SK-N-SH (cell line): ENCODE data around the gene FIZ1. TPM values are rescaled to one million over a fixed set of nuclear protein-coding genes. Genes with fewer than 3 reads are reported as not detected.

Experiments used
- CTCF ChIA-PET: fragments of 300-600, 350-600 bp; formaldehyde crosslinking; extraction: SDS; loops from one replicate; lab custom pipeline; 2021; lab: Yijun Ruan, JAX
- POLR2A ChIA-PET: fragments of 350-600 bp; sonication (Branson Sonifier 250); formaldehyde crosslinking; extraction: SDS; loops from one replicate; lab custom pipeline; 2020; ENCODE audit warnings: antibody characterized with exemption, inconsistent platforms; lab: Yijun Ruan, JAX
- DNase-seq: peaks from one replicate; pipeline ENCODE4 v3.0.0; 2012
- H2AFZ ChIP-seq: fragments of 200-600 bp; sonication (generic); 2 replicates; pipeline ENCODE4 v1.8.1; 2016; ENCODE audit warnings: antibody characterized with exemption, mild to moderate bottlenecking, low read depth
- H3F3A ChIP-seq: fragments of 200-600 bp; sonication (generic); replicated peaks from 2 replicates; pipeline ENCODE3; 2016; ENCODE audit warnings: antibody characterized with exemption, mild to moderate bottlenecking; ENCODE audit not compliant: insufficient read depth
- H3K27ac ChIP-seq, 2 experiments: fragments of 200-500 bp in 1 of 2; fragments of 200-600 bp in 1 of 2; sonication (Bioruptor generic) in 1 of 2; sonication (generic), shearing (Covaris generic) in 1 of 2; 2 replicates each; pipeline versions ENCODE4 v1.5.1 to v1.6.1; 2014 to 2016; ENCODE audit warnings: low read depth in 2 of 2, inconsistent platforms in 1 of 2, low read length in 1 of 2, mild to moderate bottlenecking in 1 of 2, mixed read lengths in 1 of 2
- H3K27me3 ChIP-seq: fragments of 200-600 bp; sonication (generic), shearing (Covaris generic); 2 replicates; pipeline ENCODE4 v1.6.1; 2016; ENCODE audit warnings: mixed run types; ENCODE audit not compliant: insufficient read depth
- H3K36me3 ChIP-seq, 2 experiments: fragments of 200-500 bp in 1 of 2; fragments of 200-600 bp in 1 of 2; sonication (Bioruptor generic) in 1 of 2; sonication (generic) in 1 of 2; replicated peaks in 1 of 2; 2 replicates each; pipeline versions ENCODE3 to v1.5.1; 2014 to 2016; ENCODE audit warnings: low read length in 1 of 2, mild to moderate bottlenecking in 1 of 2; ENCODE audit not compliant: insufficient read depth in 2 of 2, control insufficient read depth in 1 of 2
- H3K4me1 ChIP-seq, 2 experiments: fragments of 200-500 bp in 1 of 2; fragments of 200-600 bp in 1 of 2; sonication (Bioruptor generic) in 1 of 2; sonication (generic), shearing (Covaris generic) in 1 of 2; 2 replicates each; pipeline versions ENCODE4 v1.5.1 to v1.6.1; 2014 to 2016; ENCODE audit warnings: low read depth in 1 of 2, low read length in 1 of 2, mixed run types in 1 of 2; ENCODE audit not compliant: insufficient read depth in 2 of 2, control insufficient read depth in 1 of 2
- H3K4me2 ChIP-seq: fragments of 200-600 bp; sonication (generic), shearing (Covaris generic); 2 replicates; pipeline ENCODE4 v1.6.1; 2017; ENCODE audit warnings: mixed run types
- H3K4me3 ChIP-seq, 2 experiments: fragments of 200-500 bp in 1 of 2; fragments of 200-600 bp in 1 of 2; sonication (Bioruptor generic) in 1 of 2; sonication (generic), shearing (Covaris generic) in 1 of 2; 2 replicates each; pipeline versions ENCODE4 v1.5.1 to v1.8.1; 2014 to 2016; ENCODE audit warnings: low read depth in 2 of 2, inconsistent platforms in 1 of 2, low read length in 1 of 2, mild to moderate bottlenecking in 1 of 2, mixed read lengths in 1 of 2, moderate library complexity in 1 of 2
- H3K79me2 ChIP-seq: fragments of 200-600 bp; sonication (generic); 2 replicates; pipeline ENCODE4 v1.8.1; 2017; ENCODE audit warnings: mild to moderate bottlenecking; ENCODE audit not compliant: insufficient read depth
- H3K9ac ChIP-seq: fragments of 200-600 bp; sonication (generic); 2 replicates; pipeline ENCODE4 v1.6.1; 2017; ENCODE audit warnings: mixed run types
- H3K9me2 ChIP-seq: fragments of 200-600 bp; sonication (generic); 2 replicates; pipeline ENCODE4 v1.6.1; 2017; ENCODE audit warnings: mixed run types
- H3K9me3 ChIP-seq: fragments of 200-600 bp; sonication (generic); 2 replicates; pipeline ENCODE4 v1.6.1; 2017; ENCODE audit warnings: mixed run types, mild to moderate bottlenecking, moderate library complexity
- H4K20me1 ChIP-seq: fragments of 200-600 bp; sonication (generic); 2 replicates; pipeline ENCODE4 v1.6.1; 2017; ENCODE audit warnings: mild to moderate bottlenecking, mixed run types; ENCODE audit not compliant: insufficient read depth
- CHD2 ChIP-seq: fragments of 150-350 bp; IDR thresholded peaks from 2 replicates; pipeline ENCODE4 v1.6.1; 2018; ENCODE audit warnings: low read length; ENCODE audit not compliant: partially characterized antibody
- ELF1 ChIP-seq: IDR thresholded peaks from 2 replicates; pipeline ENCODE4 v1.4.0; 2012
- EZH2phosphoT487 ChIP-seq: fragments of 200-600 bp; sonication (generic); IDR thresholded peaks from 2 replicates; pipeline ENCODE4 v1.6.1; 2017; ENCODE audit warnings: low read depth, mixed run types, mild to moderate bottlenecking, antibody characterized with exemption, moderate library complexity, borderline replicate concordance
- MXI1 ChIP-seq: IDR thresholded peaks from 2 replicates; pipeline ENCODE4 v1.6.1; 2012; ENCODE audit warnings: mild to moderate bottlenecking, low read depth, low read length, improper control_type of control experiment
- TCF12 ChIP-seq: IDR thresholded peaks from 2 replicates; pipeline ENCODE4 v1.4.0; 2012
- WGBS: methylation state at CpG from one replicate; pipeline ENCODE4 v1.1.6; 2017; ENCODE audit warnings: low lambda C conversion rate; 5-methylcytosine and 5-hydroxymethylcytosine counted together
- polyA plus RNA-seq, 3 experiments: library from polyadenylated mRNA; depleted of rRNA; stranded (reverse); fragments of >200 nt; gene quantifications; 2 replicates each; pipeline ENCODE4 v1.2.3, GENCODE V29; 2012

FIZ1 gene
- polyA plus RNA-seq, 1 of the 3 experiments (the other 2 are of a cell fraction) = 5.7 TPM

DNA sequence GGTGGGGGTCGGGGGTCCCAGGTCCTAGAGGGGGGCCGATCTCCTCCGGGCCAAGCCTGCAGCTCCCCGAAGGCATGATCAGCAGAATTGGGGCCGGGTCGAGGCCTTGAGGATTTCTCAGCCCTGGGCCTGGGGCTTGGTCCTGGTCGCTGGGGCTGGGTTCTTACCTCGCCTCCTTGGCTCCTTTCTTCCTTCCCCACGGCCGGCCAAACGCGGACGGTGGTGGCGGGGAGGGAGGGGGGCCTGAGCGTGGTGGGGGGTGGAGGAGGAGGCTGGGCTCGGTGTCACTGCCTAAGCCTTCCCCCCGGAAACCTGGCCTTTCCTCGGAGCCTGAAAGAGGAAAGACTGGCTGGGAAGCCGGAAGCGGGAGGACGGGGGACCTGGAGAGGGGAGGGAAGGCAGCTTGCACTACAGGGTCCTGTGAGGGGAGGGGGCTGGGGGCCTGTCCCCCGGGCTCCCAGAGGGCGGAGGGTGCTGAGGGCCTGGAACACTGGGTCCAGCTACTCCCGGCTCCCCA is 18.6 kb downstream of the FIZ1 start, which contains the start of gene ZNF579 (continued):
- no peak for TF ChIP-seq EZH2phosphoT487
- peak; percentile 86 for TF ChIP-seq CHD2

DNA sequence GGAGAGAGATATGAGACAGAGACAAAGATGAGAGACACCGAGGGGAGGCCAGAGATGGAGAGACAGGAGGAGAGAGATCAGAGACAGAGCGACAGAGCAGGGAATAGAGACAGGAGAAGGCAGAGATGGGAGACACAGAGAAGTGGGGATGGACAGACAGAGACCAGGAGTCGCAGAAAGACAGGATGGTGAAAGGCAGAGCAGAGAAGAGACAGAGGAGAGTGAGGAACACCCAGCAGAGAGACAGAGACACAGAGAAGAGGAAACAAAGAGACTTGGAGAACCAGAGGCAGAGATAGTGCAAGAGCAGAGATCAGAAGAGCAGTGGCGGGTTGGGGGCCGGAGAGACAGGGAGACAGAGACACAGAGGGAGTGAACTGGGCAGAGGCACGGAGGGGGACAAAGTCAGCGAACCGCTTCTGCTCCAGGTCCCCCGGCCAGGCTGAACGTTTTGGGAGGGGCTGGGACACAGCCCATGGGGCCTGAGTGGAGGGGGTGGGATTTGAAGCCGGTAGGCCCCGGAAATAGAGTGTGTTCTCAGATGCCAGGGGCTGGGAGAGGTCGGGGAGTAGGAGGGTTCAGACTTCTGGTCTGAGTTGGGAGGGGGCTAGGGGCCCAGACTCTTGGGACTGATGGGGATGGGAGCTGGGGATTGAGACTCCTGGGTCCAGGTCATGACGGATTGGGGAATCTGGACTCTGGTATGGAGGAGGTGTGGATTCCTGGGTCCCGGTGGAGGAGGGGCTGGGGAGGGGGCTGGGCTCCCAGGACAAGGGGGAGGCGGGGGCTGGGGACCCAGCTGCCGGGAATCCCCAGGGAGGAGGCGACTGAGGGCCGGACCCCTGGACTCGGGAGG is 19.3 kb downstream of the FIZ1 start:
- 0 out of 2 replicates have a peak, but pooled peaks have one; percentile 4 for TF ChIP-seq MXI1
- TF ChIP-seq CHD2 = peak; percentile 56
- no peak for TF ChIP-seq ELF1
- TF ChIP-seq, all 33 proteins: peak for 2
- Histone ChIP-seq H3K4me2 (peak overlapping the region; percentile 99), H3K9ac (peak overlapping the region; percentile 96), H4K20me1 (no peaks in the 10 kb centered on the region), H3K36me3 (peaks cover 0 to 10% of the 10 kb centered on the region in 2 experiments), H3K9me3 (no peaks in the 10 kb centered on the region), H3K27ac (peak overlapping the region; percentile 73 to 92), H3K9me2 (no peaks in the 10 kb centered on the region), H3K4me1 (peaks cover 0 to 11% of the 10 kb centered on the region in 2 experiments; a peak in 1 of 4 replicates), H3K4me3 (peak overlapping the region; percentile 80 to 83), H3F3A (peaks cover 7% of the 10 kb centered on the region), H3K79me2 (peaks cover 20% of the 10 kb centered on the region), H2AFZ (0 out of 2 replicates have a peak overlapping the region, but pooled peaks have one; percentile 29), H3K27me3 (no peaks in the 10 kb centered on the region)
- WGBS = 4% methylated on average over 13 of the region's 20 CpGs
- POLR2A ChIA-PET = interaction anchor here (0.8 to 1.1 kb wide), 2 partner anchors 20 to 26 kb away, joined by 3 to 7 read pairs; partner anchors contain the start of genes FIZ1 and ZNF524
- DNase-seq = peak; percentile 77
- CTCF ChIA-PET = interaction anchor here (0.9 to 2.2 kb wide), 3 partner anchors 13 to 74 kb away, joined by 3 to 14 read pairs (median 3); partner anchors contain the start of gene ZNF865

DNA sequence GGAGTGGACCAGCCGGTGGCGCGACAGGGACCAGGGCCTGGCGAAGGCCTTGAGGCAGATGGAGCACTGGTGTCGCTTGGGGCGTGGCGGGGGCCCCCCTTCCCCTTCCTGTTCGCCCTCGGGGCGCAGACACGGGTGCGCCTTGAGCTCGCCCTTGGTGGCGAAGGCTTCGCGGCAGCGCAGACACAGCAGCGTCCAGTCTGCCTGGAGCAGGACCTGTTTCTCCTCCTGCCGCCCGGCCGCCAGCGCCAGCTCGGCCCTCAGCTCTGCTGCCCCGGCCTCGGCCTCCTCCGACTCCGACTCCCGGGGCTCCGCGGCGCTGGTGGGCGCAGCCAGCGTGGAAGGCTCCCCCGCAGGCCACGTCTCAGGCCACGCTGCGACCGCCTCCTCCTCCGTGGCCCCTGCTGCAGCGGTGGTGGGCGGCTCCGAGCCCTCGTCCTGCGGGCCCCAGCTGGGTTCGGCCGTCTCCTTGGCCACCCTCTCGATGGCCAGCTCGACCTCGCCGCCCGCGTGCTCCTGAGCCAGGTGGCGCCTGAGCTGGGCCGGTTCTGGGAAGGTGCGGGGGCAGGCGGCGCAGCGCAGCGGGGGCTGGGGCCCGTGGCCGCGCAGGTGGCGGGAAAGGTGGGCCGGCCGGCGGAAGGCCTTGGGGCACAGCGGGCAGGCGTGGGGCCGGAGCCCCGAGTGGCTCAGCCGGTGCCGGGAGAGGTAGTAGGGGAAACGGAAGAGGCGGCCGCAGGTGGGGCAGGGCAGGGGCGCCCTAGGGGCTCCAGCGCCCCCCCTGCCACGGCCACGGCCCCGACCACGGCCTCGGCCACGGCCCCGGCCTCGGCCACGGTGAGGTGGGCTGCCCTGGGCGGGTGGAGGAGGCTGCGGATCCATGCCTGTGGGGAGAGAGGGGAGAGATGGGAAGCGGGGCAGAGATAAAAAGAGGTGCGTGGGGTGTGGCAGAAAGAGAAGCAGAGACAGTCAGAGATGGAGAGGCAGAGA is 20.3 kb downstream of the FIZ1 start:
- H3K36me3 ChIP-seq = peaks cover 0 to 10% of the 10 kb centered on the region in 2 experiments
- no peak for TF ChIP-seq TCF12
- TF ChIP-seq, all 33 proteins: peak for 0
- Histone ChIP-seq H3F3A (peaks cover 4% of the 10 kb centered on the region), H3K9me2 (no peaks in the 10 kb centered on the region), H3K27me3 (no peaks in the 10 kb centered on the region), H3K9ac (peak overlapping the region; percentile 96), H3K79me2 (peaks cover 20% of the 10 kb centered on the region), H2AFZ (no peak overlapping the region), H3K4me1 (peaks cover 0 to 11% of the 10 kb centered on the region in 2 experiments; a peak in 1 of 4 replicates), H3K4me2 (peak overlapping the region; percentile 99), H3K9me3 (no peaks in the 10 kb centered on the region), H3K27ac (no peak overlapping the region; a peak in 1 of 4 replicates), H4K20me1 (no peaks in the 10 kb centered on the region), H3K4me3 (peak overlapping the region; percentile 80 to 83)
- 89% methylated on average over 51 of the region's 90 CpGs for WGBS
- ChIA-PET CTCF (no interaction called here), POLR2A (no interaction called here)
- no peak for DNase-seq
